ENCODE data around the gene IFT20. TPM values are rescaled to one million over a fixed set of nuclear protein-coding genes. Genes with fewer than 3 reads are reported as not detected.

Gene IFT20
- total RNA-seq, 1 donor from 2014 or later, result 13.6 TPM

GRCh38 chr17:28338056-28338768, 2.9 kb upstream of the IFT20 start:
- Histone ChIP-seq H3K27me3 (no peaks in the 10 kb centered on the region), H3K36me3 (peaks cover 34 to 40% of the 10 kb centered on the region in 2 donors), H3K9me3 (no peaks in the 10 kb centered on the region), H3K27ac (peak overlapping the region; percentile 93 to 96), H3K4me3 (no peak overlapping the region), H3K4me1 (peaks cover 27 to 36% of the 10 kb centered on the region in 2 donors)
- DNase-seq (ENCODE audit: low spot score in 2 of 2), result no peak
- intact Hi-C loops (cut with DNase I), result loop anchor here (5.0 kb wide), 2 partner anchors 296 to 309 kb away; partner anchors contain the start of genes BLTP2 and NLK
- TF ChIP-seq CTCF (IDR thresholded peaks at IDR 0.05), result no peak

DNA sequence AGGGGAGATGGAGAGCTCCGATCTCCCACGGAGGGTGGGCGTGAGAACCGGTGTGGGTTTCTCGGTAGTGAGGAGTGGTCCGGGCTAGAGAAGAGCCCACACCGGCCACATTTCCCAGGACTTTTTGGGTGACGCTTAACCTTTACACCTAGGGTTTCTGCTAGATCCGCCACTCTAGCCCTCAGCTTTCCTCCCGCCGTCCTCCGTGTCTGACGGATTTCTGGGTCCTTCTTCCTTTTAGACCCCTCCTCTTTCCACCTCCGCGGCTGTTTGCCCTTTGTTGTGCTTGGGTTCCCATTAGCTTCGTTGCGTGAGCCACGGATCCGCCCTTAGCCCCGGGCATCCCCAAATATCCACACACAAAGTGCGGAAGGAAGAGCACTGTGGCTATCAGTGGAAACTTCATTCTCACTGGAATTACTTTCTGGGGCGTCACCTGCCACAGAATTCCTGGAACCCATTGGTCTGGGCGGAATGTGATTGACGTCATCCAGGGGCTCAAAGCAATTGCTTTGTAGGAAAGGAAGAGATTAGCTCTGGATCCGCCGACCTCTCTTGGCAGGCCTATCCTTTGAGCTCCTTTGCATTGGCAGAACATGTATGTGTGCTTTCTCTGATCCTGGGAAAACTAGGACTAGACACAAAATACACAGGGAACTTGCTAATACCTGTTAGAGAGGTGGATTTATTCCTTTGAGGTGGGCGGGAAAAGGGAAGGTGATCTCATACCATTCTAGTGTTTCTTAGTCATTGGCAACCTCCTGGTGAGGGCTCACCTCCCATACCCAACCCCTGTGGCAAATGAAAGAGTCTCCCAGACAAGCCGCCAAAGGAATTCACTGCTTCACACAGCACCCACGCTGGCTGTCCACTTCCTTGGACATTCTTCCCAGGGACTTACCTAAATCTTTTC, 943 bp upstream of the IFT20 start:
- H3K36me3 ChIP-seq, result peaks cover 18 to 28% of the 10 kb centered on the region in 2 donors
- no peak for TF ChIP-seq CTCF (IDR thresholded peaks at IDR 0.05)
- peak overlapping the region; percentile 93 to 96 for H3K27ac ChIP-seq
- H3K4me1 ChIP-seq, result peaks cover 27 to 36% of the 10 kb centered on the region in 2 donors
- H3K27me3 ChIP-seq, result no peaks in the 10 kb centered on the region
- H3K4me3 ChIP-seq, result peak overlapping the region; percentile 93 to 95
- intact Hi-C loops (cut with DNase I), result loop anchor here (1.0 to 5.0 kb wide), 5 partner anchors 17 to 311 kb away; partner anchors contain the start of genes BLTP2, NLK, POLDIP2 and SARM1
- peak in 1 of 2 donors; percentile 83 for DNase-seq (ENCODE audit: low spot score in 2 of 2)
- H3K9me3 ChIP-seq, result no peaks in the 10 kb centered on the region

DNA sequence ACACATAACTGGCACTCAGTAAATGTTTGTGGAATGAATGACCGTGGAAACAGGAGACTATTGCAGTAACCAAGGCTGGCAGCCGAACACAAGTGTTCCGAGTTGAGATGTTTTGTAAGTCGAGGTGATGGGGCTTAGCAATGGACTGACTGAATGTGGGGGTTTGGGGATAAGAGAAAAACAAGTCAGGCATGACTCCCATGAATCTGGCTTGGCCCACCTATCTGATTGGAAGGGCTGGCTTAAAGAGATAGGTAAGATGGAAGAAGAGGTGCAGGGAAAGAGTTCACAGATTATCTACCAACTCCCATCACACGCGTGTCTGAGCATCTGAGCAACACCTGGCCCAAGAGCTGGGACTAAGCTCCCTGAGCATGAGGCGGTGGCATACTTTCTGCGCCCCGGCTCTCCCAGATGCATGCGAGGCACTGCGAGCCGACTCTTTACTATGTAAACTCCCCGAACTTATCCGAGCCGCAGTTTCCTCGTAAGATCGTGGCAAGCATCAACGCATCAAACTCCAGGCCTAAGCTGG, 539 bp downstream of the IFT20 start:
- intact Hi-C loops (cut with DNase I), result loop anchor here (1.0 to 5.0 kb wide), 5 partner anchors 15 to 313 kb away; partner anchors contain the start of genes BLTP2, NLK, POLDIP2 and SARM1
- Histone ChIP-seq H3K27ac (peak overlapping the region; percentile 85 to 96), H3K4me1 (peaks cover 27 to 36% of the 10 kb centered on the region in 2 donors), H3K36me3 (peaks cover 16 to 25% of the 10 kb centered on the region in 2 donors), H3K27me3 (no peaks in the 10 kb centered on the region), H3K4me3 (peak overlapping the region; percentile 93 to 95), H3K9me3 (no peaks in the 10 kb centered on the region)
- no peak for DNase-seq (ENCODE audit: low spot score in 2 of 2)
- no peak for TF ChIP-seq CTCF (IDR thresholded peaks at IDR 0.05)

DNA sequence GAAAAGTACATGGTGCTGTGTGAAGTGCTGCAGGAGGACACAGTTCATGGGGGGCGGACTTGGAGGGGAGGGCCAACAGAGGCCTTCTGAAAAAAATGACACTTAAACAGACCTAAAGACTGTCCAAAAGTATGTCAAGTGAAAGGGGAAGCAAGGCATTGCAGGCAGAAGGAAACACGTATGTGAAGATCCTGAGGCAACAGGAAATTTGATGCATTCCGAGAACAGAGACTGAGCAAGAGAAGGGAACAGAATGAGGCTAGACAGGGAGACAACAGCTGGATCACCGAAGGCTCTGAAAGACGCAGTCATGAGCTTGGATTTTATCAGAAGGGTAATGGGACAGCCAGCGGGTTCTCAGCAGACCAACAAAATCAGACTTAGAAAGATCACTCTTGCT, 1.1 kb downstream of the IFT20 start:
- Histone ChIP-seq H3K27ac (peak overlapping the region in 1 of 2 donors; percentile 96), H3K4me3 (peak overlapping the region; percentile 93 to 95), H3K4me1 (peaks cover 27 to 36% of the 10 kb centered on the region in 2 donors), H3K27me3 (no peaks in the 10 kb centered on the region), H3K9me3 (no peaks in the 10 kb centered on the region), H3K36me3 (peaks cover 21 to 24% of the 10 kb centered on the region in 2 donors)
- intact Hi-C loops (cut with DNase I), result no loop called here
- TF ChIP-seq CTCF (IDR thresholded peaks at IDR 0.05), result no peak
- no peak for DNase-seq (ENCODE audit: low spot score in 2 of 2)

DNA sequence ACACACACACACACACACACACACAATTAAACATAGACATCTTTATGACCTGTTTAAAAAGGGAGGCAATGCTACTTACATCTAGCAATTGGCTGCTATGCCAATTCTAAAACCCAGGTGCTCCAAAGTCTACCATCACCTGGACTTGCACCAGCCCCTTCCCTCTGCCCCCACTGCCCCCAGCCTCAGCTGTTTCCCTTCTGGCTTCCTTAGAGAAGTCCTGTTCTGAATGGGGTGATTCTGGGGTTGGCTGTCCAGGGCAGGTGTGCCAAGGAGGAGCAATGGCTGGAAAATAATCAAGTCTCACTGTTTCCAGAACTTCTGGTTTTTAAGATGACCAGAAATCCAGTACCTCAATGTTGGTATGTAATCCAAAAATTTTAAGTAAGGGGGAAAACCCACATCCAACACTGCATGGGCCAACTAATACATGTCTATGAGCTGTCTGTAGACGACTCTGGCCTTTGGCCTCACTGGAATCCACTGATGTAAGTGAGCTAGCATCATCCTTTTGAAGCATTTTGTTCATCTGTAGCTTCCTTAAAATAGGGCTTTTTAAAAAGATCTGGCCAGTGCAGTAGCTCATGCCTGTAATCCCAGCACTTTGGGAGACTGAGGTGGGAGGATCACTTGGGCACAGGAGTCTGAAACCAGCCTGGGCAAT, 2.1 kb downstream of the IFT20 start:
- no peak overlapping the region for H3K4me3 ChIP-seq
- H3K27me3 ChIP-seq, result no peaks in the 10 kb centered on the region
- peaks cover 23 to 31% of the 10 kb centered on the region in 2 donors for H3K4me1 ChIP-seq
- no peak overlapping the region for H3K27ac ChIP-seq
- no peaks in the 10 kb centered on the region for H3K9me3 ChIP-seq
- no peak for DNase-seq (ENCODE audit: low spot score in 2 of 2)
- peaks cover 31 to 34% of the 10 kb centered on the region in 2 donors for H3K36me3 ChIP-seq
- no peak for TF ChIP-seq CTCF (IDR thresholded peaks at IDR 0.05)
- intact Hi-C loops (cut with DNase I), result no loop called here

Measured in ascending aorta (tissue), 2 donors.